ENCODE data around the gene ABI2. TPM values are rescaled to one million over a fixed set of nuclear protein-coding genes. Genes with fewer than 3 reads are reported as not detected.

Gene ABI2
- total RNA-seq (100 to 1,000 TPM in 1 of 2 donors, 10 to 100 TPM in 1; 91.2 to 106 TPM), polyA plus RNA-seq (ENCODE audit: insufficient read depth, low read depth, low replicate concordance) (109 TPM)
- long read RNA-seq, donor 1, full-length matches to known transcripts = 14 of 31 reads
- long read RNA-seq, donor 1, partial matches to known transcripts = 8 of 31 reads
- long read RNA-seq, donor 1, other reads (novel, unspliced or antisense) = 9 of 31 reads
- long read RNA-seq, donor 2, full-length matches to known transcripts = 3 of 15 reads
- long read RNA-seq, donor 2, partial matches to known transcripts = 12 of 15 reads
- long read RNA-seq, donor 2, other reads (novel, unspliced or antisense) = 0 of 15 reads

DNA sequence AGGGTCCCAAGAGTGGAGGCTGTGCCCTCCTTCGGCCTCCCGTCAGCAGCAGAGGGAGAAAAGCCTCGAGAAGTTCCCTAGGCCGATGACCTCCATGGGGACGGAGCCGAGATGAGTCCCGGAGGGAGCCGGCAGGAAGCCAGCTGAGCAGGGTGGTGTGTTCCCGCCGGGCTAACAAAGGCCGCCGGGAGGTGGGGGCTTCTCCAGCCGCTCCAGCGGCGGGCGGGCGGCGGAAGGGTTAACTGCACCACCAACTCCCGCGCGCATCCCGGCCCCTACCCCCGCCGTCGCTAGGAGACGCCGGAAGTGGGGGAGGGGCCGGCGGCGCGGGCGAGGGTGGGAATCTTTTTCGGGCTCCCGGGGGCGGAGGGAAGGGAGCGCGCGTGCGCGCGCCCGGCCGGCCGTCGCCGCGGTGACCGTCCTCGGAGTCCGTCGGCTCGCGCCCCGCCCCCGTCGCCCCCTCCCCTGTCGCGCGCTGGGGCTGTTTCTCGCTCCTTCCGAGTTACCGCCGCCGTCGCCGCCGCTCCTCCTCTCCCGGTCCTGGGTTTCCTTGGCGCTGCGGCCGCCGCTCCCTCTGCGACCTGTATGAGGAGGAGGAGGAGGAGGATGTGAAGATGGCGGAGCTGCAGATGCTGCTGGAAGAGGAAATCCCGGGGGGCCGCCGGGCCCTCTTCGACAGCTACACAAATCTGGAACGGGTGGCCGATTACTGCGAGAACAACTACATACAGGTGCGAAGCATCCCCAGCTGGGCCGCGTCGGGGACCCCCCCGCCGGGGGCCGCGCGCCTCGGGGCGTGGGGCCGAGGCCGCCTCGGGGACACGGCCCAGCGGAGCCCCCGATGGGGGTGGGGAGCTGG is at the start of gene ABI2:
Gene ABI2 (plus strand): TSS at position 494 of the 859 bp plus-strand sequence. CDS start 121 bp downstream, at position 615.
- Histone ChIP-seq H3K36me3 (ENCODE audit: low read depth, missing control alignments) (no peaks in the 10 kb centered on the region), H3K9me3 (no peaks in the 10 kb centered on the region), H3K4me1 (peaks cover 17% of the 10 kb centered on the region), H3K27ac (peak within 1 kb of the TSS; percentile 94 to 95), H3K27me3 (no peaks in the 10 kb centered on the region), H3K4me3 (peak within 1 kb of the TSS; percentile 97 to 98)
- intact Hi-C loops (cut with DNase I; ENCODE audit: low total_unique reads) = no loop called here
- no peak for TF ChIP-seq POLR2A (IDR thresholded peaks at IDR 0.05)
- TF ChIP-seq, protein P1, sequence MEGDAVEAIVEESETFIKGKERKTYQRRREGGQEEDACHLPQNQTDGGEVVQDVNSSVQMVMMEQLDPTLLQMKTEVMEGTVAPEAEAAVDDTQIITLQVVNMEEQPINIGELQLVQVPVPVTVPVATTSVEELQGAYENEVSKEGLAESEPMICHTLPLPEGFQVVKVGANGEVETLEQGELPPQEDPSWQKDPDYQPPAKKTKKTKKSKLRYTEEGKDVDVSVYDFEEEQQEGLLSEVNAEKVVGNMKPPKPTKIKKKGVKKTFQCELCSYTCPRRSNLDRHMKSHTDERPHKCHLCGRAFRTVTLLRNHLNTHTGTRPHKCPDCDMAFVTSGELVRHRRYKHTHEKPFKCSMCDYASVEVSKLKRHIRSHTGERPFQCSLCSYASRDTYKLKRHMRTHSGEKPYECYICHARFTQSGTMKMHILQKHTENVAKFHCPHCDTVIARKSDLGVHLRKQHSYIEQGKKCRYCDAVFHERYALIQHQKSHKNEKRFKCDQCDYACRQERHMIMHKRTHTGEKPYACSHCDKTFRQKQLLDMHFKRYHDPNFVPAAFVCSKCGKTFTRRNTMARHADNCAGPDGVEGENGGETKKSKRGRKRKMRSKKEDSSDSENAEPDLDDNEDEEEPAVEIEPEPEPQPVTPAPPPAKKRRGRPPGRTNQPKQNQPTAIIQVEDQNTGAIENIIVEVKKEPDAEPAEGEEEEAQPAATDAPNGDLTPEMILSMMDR (IDR thresholded peaks at IDR 0.05) = peak in 1 of 3 experiments; percentile 26
- 1% methylated on average over 29 to 98 of the region's 98 CpGs for WGBS, 2 donors
- DNase-seq = peak; percentile 91

DNA sequence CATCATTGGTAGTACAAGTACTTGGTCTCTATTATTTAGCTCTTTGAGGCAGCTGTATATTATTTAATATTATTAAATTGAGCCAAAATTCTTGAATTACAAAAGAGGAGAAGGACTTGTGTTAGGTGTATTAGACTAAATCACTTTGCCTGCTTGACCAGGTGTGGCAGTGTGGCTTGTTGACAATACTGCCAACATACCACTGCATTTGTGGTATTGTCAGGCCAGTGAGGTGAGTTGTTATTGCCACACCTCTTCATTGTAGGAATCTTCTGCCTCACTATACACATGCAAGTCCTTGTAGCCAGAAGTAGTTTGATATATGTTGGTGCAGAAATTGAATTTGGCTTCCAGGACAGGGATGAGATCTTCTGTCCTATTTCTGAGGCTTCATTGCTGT is 48.9 kb upstream of the ABI2 start:
- no peak overlapping the region for H3K27ac ChIP-seq
- H3K36me3 ChIP-seq (ENCODE audit: low read depth, missing control alignments) = peaks cover 1% of the 10 kb centered on the region
- H3K4me1 ChIP-seq = no peaks in the 10 kb centered on the region
- no peaks in the 10 kb centered on the region for H3K9me3 ChIP-seq
- no peak overlapping the region for H3K4me3 ChIP-seq
- no peak for TF ChIP-seq POLR2A (IDR thresholded peaks at IDR 0.05)
- TF ChIP-seq, protein P1 (IDR thresholded peaks at IDR 0.05) = no peak
- intact Hi-C loops (cut with DNase I; ENCODE audit: low total_unique reads) = no loop called here
- no peak for DNase-seq
- H3K27me3 ChIP-seq = no peaks in the 10 kb centered on the region

DNA sequence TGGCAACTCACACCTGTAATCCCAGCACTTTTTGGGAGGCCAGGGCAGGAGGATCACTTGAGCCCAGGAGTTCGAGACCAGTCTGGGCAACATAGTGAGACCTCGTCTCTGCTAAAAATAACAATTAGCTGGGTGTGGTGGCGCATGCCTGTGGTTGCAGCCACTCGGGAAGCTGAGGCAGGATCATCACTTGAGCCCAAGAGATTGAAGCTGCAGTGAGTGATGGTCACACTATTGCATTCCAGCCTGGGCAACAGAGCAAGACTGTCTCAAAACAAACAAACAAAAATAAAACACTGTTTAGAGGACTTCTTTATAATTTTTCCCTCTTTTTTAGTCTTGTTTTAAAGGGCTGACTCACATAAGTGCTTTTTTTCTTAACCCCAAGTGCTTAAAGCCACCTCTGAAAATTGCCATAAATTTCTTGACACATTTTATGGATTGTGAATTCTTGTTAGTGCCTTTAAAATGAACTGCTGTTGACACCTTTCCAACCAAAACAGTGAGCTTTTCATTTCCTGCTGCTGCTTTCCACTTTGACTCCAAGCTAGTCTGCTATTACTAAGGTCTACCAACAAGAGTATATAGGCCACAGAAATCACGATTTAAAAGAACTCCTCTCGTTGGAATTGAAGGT is 47.6 kb upstream of the ABI2 start:
- Histone ChIP-seq H3K9me3 (no peaks in the 10 kb centered on the region), H3K36me3 (ENCODE audit: low read depth, missing control alignments) (peaks cover 3% of the 10 kb centered on the region), H3K27me3 (no peaks in the 10 kb centered on the region), H3K27ac (no peak overlapping the region), H3K4me1 (no peaks in the 10 kb centered on the region), H3K4me3 (no peak overlapping the region)
- intact Hi-C loops (cut with DNase I; ENCODE audit: low total_unique reads) = no loop called here
- no peak for DNase-seq
- 75 to 76% methylated on average over 6 of the region's 6 CpGs for WGBS, 2 donors
- TF ChIP-seq, protein P1 (IDR thresholded peaks at IDR 0.05) = no peak
- TF ChIP-seq POLR2A (IDR thresholded peaks at IDR 0.05) = no peak

DNA sequence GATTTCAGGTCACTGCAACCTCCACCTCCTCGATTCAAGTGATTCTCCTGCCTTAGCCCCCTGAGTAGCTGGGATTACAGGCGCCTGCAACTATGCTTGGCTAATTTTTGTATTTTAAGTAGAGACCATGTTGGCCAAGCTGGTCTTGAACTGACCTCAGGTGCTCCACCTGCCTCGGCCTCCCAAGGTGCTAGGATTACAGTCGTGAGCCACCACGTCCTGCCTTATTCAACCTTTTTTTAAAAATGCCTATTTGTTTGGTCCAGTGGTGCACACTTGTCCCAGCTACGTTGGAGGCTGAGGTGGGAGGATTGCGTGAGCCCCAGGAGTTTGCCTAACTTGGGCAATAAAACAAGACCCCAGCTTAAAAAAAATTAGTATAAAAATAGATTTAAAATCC is 46.1 kb upstream of the ABI2 start:
- Histone ChIP-seq H3K36me3 (ENCODE audit: low read depth, missing control alignments) (peaks cover 3% of the 10 kb centered on the region), H3K4me1 (no peaks in the 10 kb centered on the region), H3K27me3 (no peaks in the 10 kb centered on the region), H3K4me3 (no peak overlapping the region), H3K27ac (no peak overlapping the region), H3K9me3 (no peaks in the 10 kb centered on the region)
- no peak for DNase-seq
- TF ChIP-seq, protein P1 (IDR thresholded peaks at IDR 0.05) = no peak
- no peak for TF ChIP-seq POLR2A (IDR thresholded peaks at IDR 0.05)
- intact Hi-C loops (cut with DNase I; ENCODE audit: low total_unique reads) = no loop called here
- WGBS, 2 donors = 89 to 90% methylated on average over 7 of the region's 7 CpGs
